GM21825 (cell line): ENCODE data around the gene TXK.
"Not testable (repeated sequence)": the region's sequence is repeated elsewhere in the genome, so short reads cannot be mapped to it uniquely, and the experiment has no call there.

ENCODE experiments used
- ATAC-seq: cut with Tn5 transposase; IDR thresholded peaks from one replicate; pipeline ENCODE4 v1.9.1; 2021; ENCODE audit warnings: mild to moderate bottlenecking, moderate library complexity; ENCODE audit not compliant: unreplicated experiment

Gene TXK

GRCh38 chr4:48134081-48134480, at the start of gene TXK:
Gene TXK, minus strand, starts transcription at chr4:48134250. Its CDS starts 80 bp downstream, at chr4:48134170.
- ATAC-seq: no peak

GRCh38 chr4:48180234-48180633, 46.2 kb upstream of the TXK start:
- no peak for ATAC-seq

- ATAC-seq: no peak
Observed at GRCh38 chr4:48178931-48179330, 44.9 kb upstream of the TXK start.

- ATAC-seq: no peak
Observed at GRCh38 chr4:48175806-48176205, 41.8 kb upstream of the TXK start.

GRCh38 chr4:48175328-48175727, 41.3 kb upstream of the TXK start:
- ATAC-seq: no peak

- peak; percentile 78 for ATAC-seq
Observed at GRCh38 chr4:48173056-48173991, 39.3 kb upstream of the TXK start.

- no peak for ATAC-seq
Observed at GRCh38 chr4:48172651-48173050, 38.6 kb upstream of the TXK start.

GRCh38 chr4:48169636-48170035, 35.6 kb upstream of the TXK start:
- no peak for ATAC-seq

- ATAC-seq: no peak
Observed at GRCh38 chr4:48167538-48168263, 33.7 kb upstream of the TXK start.

- ATAC-seq: not testable (repeated sequence)
Observed at GRCh38 chr4:48164561-48164960, 30.5 kb upstream of the TXK start.

GRCh38 chr4:48163746-48164145, 29.7 kb upstream of the TXK start:
- no peak for ATAC-seq

- ATAC-seq: no peak
Observed at GRCh38 chr4:48162162-48162561, 28.1 kb upstream of the TXK start.

GRCh38 chr4:48157271-48157670, 23.2 kb upstream of the TXK start:
- ATAC-seq: no peak

GRCh38 chr4:48156423-48156822, 22.4 kb upstream of the TXK start:
- ATAC-seq: no peak

- peak; percentile 58 for ATAC-seq
Observed at GRCh38 chr4:48153791-48154550, 19.9 kb upstream of the TXK start.

- ATAC-seq: no peak
Observed at GRCh38 chr4:48152259-48152658, 18.2 kb upstream of the TXK start.

GRCh38 chr4:48149827-48150370, 15.8 kb upstream of the TXK start:
- no peak for ATAC-seq

- ATAC-seq: no peak
Observed at GRCh38 chr4:48147621-48148020, 13.6 kb upstream of the TXK start.

GRCh38 chr4:48141048-48141447, 7.0 kb upstream of the TXK start:
- ATAC-seq: no peak

- ATAC-seq: no peak
Observed at GRCh38 chr4:48139691-48140090, 5.6 kb upstream of the TXK start.

- peak; percentile 81 for ATAC-seq
Observed at GRCh38 chr4:48138936-48139335, 4.9 kb upstream of the TXK start.
